ENCODE data around the gene AMIGO3. TPM values are rescaled to one million over a fixed set of nuclear protein-coding genes. Genes with fewer than 3 reads are reported as not detected.

AMIGO3 gene
- polyA plus RNA-seq, 3 donors: 2.3 to 2.7 (median 2.5) TPM

DNA sequence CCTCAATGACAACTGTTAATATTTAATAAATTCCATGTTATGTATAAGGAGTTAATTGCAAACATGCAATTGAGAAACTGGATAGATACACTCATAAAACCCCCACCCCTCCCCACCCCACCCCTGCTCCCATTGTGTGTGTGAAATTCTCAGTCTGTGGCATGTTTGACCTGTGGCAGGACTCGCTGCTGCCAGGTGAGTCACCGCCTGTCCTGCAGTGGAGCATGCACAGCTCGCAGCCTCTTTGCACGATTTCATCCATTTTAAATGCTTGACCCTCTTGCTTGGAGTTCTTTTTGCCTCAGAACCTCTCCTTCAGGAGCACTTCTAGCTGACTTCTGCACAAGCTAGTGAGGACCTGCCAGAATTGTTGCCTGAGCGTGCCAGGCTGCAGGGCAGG, 50.6 kb downstream of the AMIGO3 start:
- DNase-seq: no peak

DNA sequence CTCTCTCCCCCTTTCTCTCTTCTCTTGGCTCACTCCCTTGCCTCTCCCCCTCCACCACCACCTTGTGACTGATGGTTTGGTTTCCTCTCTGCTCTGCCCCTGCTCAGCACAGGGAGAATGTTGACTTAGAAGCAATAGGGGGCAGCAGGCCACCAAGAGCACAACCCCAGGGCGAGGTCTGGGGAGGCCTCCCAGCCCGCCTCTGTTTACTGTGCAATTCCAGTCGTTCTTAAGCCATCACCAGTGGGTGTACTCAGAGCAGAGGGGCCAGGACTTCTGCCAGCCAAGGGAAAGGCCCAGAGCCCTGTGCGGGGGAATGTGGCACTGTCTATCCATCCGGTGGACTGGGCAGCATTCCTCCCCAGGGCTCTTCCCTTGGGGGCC, 51.1 kb downstream of the AMIGO3 start:
- no peak for DNase-seq

DNA sequence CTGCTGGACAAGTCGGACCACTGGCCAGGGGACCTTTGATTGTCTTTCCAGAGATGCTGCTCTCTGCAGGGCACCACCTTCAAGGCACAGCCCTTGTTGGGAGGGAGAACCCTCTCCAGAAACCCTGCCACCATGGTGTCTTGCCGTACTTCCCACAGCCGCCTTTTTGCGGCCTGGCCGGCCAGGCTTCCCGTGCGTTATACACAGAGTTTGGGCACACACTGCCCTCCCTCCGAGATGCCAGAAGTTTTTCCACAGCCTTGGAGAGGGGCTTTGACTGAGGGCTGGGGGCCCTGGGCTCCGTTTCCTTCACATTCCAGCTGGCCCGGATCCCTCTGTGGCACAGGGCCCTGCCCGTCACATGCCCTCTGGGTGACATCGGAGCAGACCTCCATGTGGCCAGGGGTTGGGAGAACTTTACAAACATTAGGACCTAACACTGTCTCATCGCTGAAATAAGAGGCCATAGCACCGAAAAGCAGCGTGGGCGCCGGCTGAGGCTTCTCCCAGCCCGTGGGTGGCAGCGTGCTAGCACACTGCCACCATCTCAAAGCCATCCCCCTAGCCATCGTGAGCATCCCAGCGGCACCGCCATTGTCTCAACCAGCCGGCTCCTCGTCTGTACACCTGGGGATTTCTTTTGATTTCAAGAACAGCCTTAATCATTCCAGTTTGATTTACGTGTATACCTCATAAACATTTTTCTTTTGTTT, 51.6 kb downstream of the AMIGO3 start:
- DNase-seq: no peak

Other genes with a start within 250 kb of the AMIGO3 start
- 100 to 1,000 TPM; 119 to 120 (median 119) TPM for gene DAG1, start 249.4 kb downstream of the AMIGO3 start, polyA plus RNA-seq (ENCODE audit: insufficient read length in 3 of 3)
- 1 to 10 TPM; 1.6 to 2.1 (median 2.0) TPM for gene BSN, start 165.2 kb downstream of the AMIGO3 start, polyA plus RNA-seq (ENCODE audit: insufficient read length in 3 of 3)
- gene APEH, start 45.3 kb downstream of the AMIGO3 start, polyA plus RNA-seq (ENCODE audit: insufficient read length in 3 of 3): 100 to 1,000 TPM; 153 to 162 (median 156) TPM
- 100 to 1,000 TPM; 192 to 266 (median 201) TPM for gene MST1, start 30.2 kb downstream of the AMIGO3 start, polyA plus RNA-seq (ENCODE audit: insufficient read length in 3 of 3)
- 10 to 100 TPM; 40.4 to 42.0 (median 40.9) TPM for gene RNF123, start 30.1 kb downstream of the AMIGO3 start, polyA plus RNA-seq (ENCODE audit: insufficient read length in 3 of 3)
- 10 to 100 TPM; 15.7 to 20.7 (median 15.8) TPM for gene GMPPB, start 4.3 kb upstream of the AMIGO3 start, polyA plus RNA-seq (ENCODE audit: insufficient read length in 3 of 3)
- gene IP6K1, start 66.9 kb upstream of the AMIGO3 start, polyA plus RNA-seq (ENCODE audit: insufficient read length in 3 of 3): 10 to 100 TPM; 48.7 to 52.9 (median 51.4) TPM
- gene CDHR4, start 80.2 kb upstream of the AMIGO3 start, polyA plus RNA-seq (ENCODE audit: insufficient read length in 3 of 3): not detected
- gene INKA1, start 83.6 kb upstream of the AMIGO3 start, polyA plus RNA-seq (ENCODE audit: insufficient read length in 3 of 3): 10 to 100 TPM in 2 of 3 donors, 1 to 10 TPM in 1; 9.9 to 17.2 (median 12.7) TPM
- gene UBA7, start 94.3 kb upstream of the AMIGO3 start, polyA plus RNA-seq (ENCODE audit: insufficient read length in 3 of 3): 10 to 100 TPM; 34.4 to 43.1 (median 36.8) TPM
- 10 to 100 TPM in 1 of 3 donors, 1 to 10 TPM in 2; 9.3 to 13.1 (median 9.7) TPM for gene TRAIP, start 136.9 kb upstream of the AMIGO3 start, polyA plus RNA-seq (ENCODE audit: insufficient read length in 3 of 3)
- under 1 TPM; 0.06 to 0.41 (median 0.26) TPM for gene CAMKV, start 150.2 kb upstream of the AMIGO3 start, polyA plus RNA-seq (ENCODE audit: insufficient read length in 3 of 3)
- 1 to 10 TPM in 2 of 3 donors, under 1 TPM in 1; 1.00 to 1.7 (median 1.4) TPM for gene MST1R, start 184.2 kb upstream of the AMIGO3 start, polyA plus RNA-seq (ENCODE audit: insufficient read length in 3 of 3)
- gene MON1A, start 210.1 kb upstream of the AMIGO3 start, polyA plus RNA-seq (ENCODE audit: insufficient read length in 3 of 3): 1 to 10 TPM; 8.1 to 9.3 (median 8.5) TPM
- 100 to 1,000 TPM; 123 to 187 (median 129) TPM for gene RBM6, start 220.5 kb upstream of the AMIGO3 start, polyA plus RNA-seq (ENCODE audit: insufficient read length in 3 of 3)

Data from renal pelvis (tissue), 4 donors.